Suppressor macrophage (primary cell): ENCODE data around the gene TYMP.
A peak's percentile ranks its signal among the peaks of the same experiment; 100 is the strongest.

Source experiments
- DNase-seq, 4 experiments: peaks; one replicate each; pipeline ENCODE4 v3.0.0-alpha.2; 2020 to 2022

The TYMP gene

GRCh38 chr22:50482107-50483074 is 47.4 kb downstream of the TYMP start:
- no peak for DNase-seq

- DNase-seq: peak in 3 of 4 experiments; percentile 17 to 54 (median 42)
Measured at GRCh38 chr22:50481440-50482106, 48.2 kb downstream of the TYMP start, which contains the start of gene ADM2. Gene ADM2 (plus strand): TSS chr22:50481543. CDS start chr22:50481848, 305 bp downstream.

- DNase-seq: no peak
Measured at GRCh38 chr22:50481045-50481439, 48.8 kb downstream of the TYMP start.

GRCh38 chr22:50479721-50480120 is 50.1 kb downstream of the TYMP start:
- peak; percentile 23 to 62 (median 40) for DNase-seq

GRCh38 chr22:50477923-50478322 is 51.9 kb downstream of the TYMP start:
- DNase-seq: no peak

- no peak for DNase-seq
Measured at GRCh38 chr22:50476868-50477267, 52.9 kb downstream of the TYMP start.
